ENCODE data around the gene SLC9A7.

SLC9A7 gene

DNA sequence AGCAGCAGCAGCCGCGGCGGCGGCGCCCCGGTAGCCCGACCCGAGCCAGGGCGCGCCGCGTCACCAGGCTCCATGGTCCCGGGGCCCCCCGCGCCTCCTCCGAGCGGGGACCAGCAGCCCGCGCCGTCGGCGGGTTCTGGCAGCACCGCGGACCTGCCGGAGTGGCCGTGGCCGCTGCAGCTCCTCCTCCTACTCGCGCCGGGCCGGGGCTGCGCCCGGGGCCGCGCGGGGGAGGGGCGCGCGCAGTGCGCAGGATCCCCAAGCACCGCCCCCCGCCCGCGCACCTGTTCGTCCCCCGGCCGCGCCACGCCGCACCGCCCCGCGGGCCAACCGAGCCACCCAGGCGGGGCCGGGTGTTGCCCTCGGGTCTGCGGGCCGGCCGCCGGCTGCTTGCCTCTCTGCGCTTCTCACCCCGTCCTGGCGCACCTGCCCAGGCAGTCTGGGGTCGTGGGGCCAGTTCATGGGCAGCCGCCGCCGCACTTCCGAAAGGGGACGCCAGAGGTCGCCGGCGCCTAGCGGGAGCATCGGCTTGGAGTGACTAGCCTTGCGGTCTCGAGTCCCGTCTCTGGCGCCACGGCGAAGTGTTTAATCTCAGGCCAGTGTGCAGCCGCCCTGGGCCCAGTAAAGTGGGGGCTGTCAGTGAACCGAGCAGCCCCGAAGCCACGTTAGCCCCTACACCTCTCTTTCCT is at the start of gene SLC9A7:
SLC9A7 (minus strand) TSS at position 163 of the 689 bp plus-strand sequence; CDS start at position 74, 89 bp downstream.
- Histone ChIP-seq H3K27ac (peak within 1 kb of the TSS; percentile 22), H3K4me1 (peaks cover 0 to 8% (median 3%) of the 10 kb centered on the region in 4 donors), H3K36me3 (no peaks in the 10 kb centered on the region), H3K9me3 (peaks cover 0 to 12% (median 5%) of the 10 kb centered on the region in 3 donors), H3K27me3 (no peaks in the 10 kb centered on the region), H3K4me3 (peak within 1 kb of the TSS; percentile 51 to 60)
- peak; percentile 80 to 83 for TF ChIP-seq CTCF (IDR thresholded peaks at IDR 0.05)
- intact Hi-C loops (cut with DNase I; ENCODE audit: low total_unique reads), result loop anchor here (5.0 kb wide), 2 partner anchors 268 to 333 kb away; no protein-coding TSS in a partner anchor
- DNase-seq, result peak; percentile 66 to 80

DNA sequence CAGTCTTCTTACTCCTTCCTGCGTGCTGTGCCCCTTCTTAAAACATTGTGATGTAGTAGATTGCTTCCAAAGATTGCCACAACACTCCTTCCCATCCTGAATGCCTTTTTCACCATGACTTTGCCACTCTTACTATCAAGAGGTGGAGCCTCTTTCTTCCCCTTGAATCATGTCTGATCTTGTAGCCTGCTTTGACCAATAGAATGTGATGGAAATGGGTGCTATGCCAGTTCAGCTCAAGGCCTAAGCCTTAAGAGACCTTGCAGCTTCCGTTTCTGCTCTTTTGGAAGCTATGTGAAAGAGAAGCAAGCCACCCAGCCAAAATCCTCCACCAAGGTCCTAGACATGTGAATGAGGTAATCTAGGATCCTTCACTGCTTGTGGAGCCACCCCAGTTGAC is 46.4 kb upstream of the SLC9A7 start:
- no peaks in the 10 kb centered on the region for H3K9me3 ChIP-seq
- no peak overlapping the region for H3K4me3 ChIP-seq
- intact Hi-C loops (cut with DNase I; ENCODE audit: low total_unique reads), result no loop called here
- H3K27ac ChIP-seq, result no peak overlapping the region
- no peaks in the 10 kb centered on the region for H3K4me1 ChIP-seq
- no peaks in the 10 kb centered on the region for H3K36me3 ChIP-seq
- DNase-seq, result no peak
- H3K27me3 ChIP-seq, result no peaks in the 10 kb centered on the region
- TF ChIP-seq CTCF (IDR thresholded peaks at IDR 0.05), result no peak

- H3K9me3 ChIP-seq, result no peaks in the 10 kb centered on the region
- no peaks in the 10 kb centered on the region for H3K36me3 ChIP-seq
- H3K27ac ChIP-seq, result no peak overlapping the region
- no peak for DNase-seq
- no peak for TF ChIP-seq CTCF (IDR thresholded peaks at IDR 0.05)
- H3K27me3 ChIP-seq, result no peaks in the 10 kb centered on the region
- no peaks in the 10 kb centered on the region for H3K4me1 ChIP-seq
- intact Hi-C loops (cut with DNase I; ENCODE audit: low total_unique reads), result no loop called here
- H3K4me3 ChIP-seq, result no peak overlapping the region
Measured at GRCh38 chrX:46803140-46803539, 44.2 kb upstream of the SLC9A7 start.

DNA sequence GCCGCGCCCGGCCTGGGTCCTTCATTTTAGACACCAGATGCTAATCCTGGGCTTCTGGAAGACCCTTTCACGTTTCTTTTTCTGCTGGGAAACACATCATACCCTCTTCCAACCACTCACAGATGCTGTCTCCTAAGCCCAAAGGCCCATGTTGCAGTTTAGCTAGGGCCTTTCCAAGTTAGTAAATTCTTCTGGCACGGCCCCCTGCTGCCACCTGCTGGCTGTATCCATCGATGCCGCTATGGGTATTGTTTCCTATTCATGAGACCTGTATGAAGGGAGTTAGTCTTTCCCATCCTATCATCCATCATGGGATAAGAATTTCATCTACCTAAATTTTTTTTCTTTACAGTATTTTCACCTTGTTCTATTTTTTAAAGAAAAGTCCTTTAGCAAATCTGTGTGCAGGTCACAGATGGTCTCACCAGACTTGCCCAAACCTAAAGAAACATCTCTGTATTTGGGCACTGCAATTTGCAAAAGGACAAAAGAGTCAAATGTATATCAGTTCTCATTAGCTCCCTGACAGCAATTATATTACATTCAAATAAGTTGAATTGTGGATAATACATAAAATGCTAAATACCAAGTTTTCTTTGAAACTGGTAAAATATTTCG is 37.8 kb upstream of the SLC9A7 start:
- Histone ChIP-seq H3K27me3 (no peaks in the 10 kb centered on the region), H3K9me3 (no peaks in the 10 kb centered on the region), H3K4me1 (peaks cover 0 to 5% (median 0%) of the 10 kb centered on the region in 4 donors), H3K36me3 (no peaks in the 10 kb centered on the region), H3K27ac (no peak overlapping the region), H3K4me3 (no peak overlapping the region)
- intact Hi-C loops (cut with DNase I; ENCODE audit: low total_unique reads), result no loop called here
- peak; percentile 75 to 76 for DNase-seq
- TF ChIP-seq CTCF (IDR thresholded peaks at IDR 0.05), result peak; percentile 59 to 65

DNA sequence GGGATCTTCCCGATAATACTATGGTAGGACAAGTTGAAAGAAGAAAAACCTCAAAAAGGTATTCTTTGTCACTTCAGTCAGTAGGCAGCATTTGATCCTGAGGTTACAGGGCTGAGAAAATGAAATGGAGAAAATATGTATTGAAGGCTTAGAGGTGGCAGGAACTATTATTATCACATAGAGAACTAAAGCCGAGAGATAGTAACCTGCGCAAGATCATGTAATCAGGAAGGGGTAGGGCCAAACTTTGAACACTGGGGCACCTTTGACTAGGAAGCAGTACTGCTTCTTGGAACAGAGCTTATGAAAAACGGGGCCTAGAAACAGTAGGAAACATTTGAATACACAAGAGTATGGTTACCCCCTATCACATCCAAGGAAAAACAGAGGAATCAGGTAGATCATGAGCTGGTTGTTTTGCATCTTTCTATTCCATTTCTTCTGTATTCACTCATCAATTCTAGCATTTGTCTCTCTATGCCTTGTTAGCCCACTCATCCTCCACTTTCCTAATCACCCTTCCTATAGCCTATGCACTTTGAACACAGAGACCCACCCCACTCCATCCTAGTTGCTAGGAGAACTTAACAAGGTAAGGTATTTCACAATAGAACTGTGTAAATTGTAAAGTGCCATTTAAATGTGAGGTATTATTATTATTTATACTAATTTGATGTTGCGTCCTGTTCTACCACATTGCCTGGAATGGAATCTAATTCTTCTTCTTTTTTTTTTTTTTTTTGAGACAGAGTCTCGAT is 34.6 kb upstream of the SLC9A7 start:
- H3K4me1 ChIP-seq, result peaks cover 0 to 5% (median 0%) of the 10 kb centered on the region in 4 donors
- no peak for TF ChIP-seq CTCF (IDR thresholded peaks at IDR 0.05)
- no peak for DNase-seq
- no peak overlapping the region for H3K4me3 ChIP-seq
- H3K27me3 ChIP-seq, result no peaks in the 10 kb centered on the region
- no peaks in the 10 kb centered on the region for H3K36me3 ChIP-seq
- intact Hi-C loops (cut with DNase I; ENCODE audit: low total_unique reads), result no loop called here
- no peaks in the 10 kb centered on the region for H3K9me3 ChIP-seq
- H3K27ac ChIP-seq, result no peak overlapping the region
